ENCODE measurements around the gene PREX1. TPM values are rescaled to one million over a fixed set of nuclear protein-coding genes. Genes with fewer than 3 reads are reported as not detected.

The PREX1 gene
- total RNA-seq, 1 donor from 2014 or later, result 66.0 TPM

- DNase-seq (peak; percentile 21), ATAC-seq (no peak)
- no peak for TF ChIP-seq CTCF (IDR thresholded peaks at IDR 0.05)
- H3K36me3 ChIP-seq, result no peaks in the 10 kb centered on the region
- peaks cover 16% of the 10 kb centered on the region for H3K27me3 ChIP-seq
- H3K27ac ChIP-seq, result no peak overlapping the region
- intact Hi-C loops (cut with DNase I), result no loop called here
- no peaks in the 10 kb centered on the region for H3K4me1 ChIP-seq
- H3K9me3 ChIP-seq, result no peaks in the 10 kb centered on the region
- H3K4me3 ChIP-seq, result no peak overlapping the region
These were observed 222.9 kb downstream of the PREX1 start for GRCh38 chr20:48604936-48605335.

- intact Hi-C loops (cut with DNase I), result no loop called here
- no peak for TF ChIP-seq CTCF (IDR thresholded peaks at IDR 0.05)
- Histone ChIP-seq H3K9me3 (no peaks in the 10 kb centered on the region), H3K4me1 (no peaks in the 10 kb centered on the region), H3K27ac (no peak overlapping the region), H3K4me3 (no peak overlapping the region), H3K36me3 (no peaks in the 10 kb centered on the region), H3K27me3 (peaks cover 16% of the 10 kb centered on the region)
- DNase-seq (peak; percentile 50), ATAC-seq (no peak)
These were observed 223.4 kb downstream of the PREX1 start for GRCh38 chr20:48604426-48604825.

- Histone ChIP-seq H3K27ac (no peak overlapping the region), H3K36me3 (no peaks in the 10 kb centered on the region), H3K9me3 (no peaks in the 10 kb centered on the region), H3K4me1 (no peaks in the 10 kb centered on the region), H3K4me3 (no peak overlapping the region), H3K27me3 (peaks cover 16% of the 10 kb centered on the region)
- peak; percentile 53 for DNase-seq
- intact Hi-C loops (cut with DNase I), result no loop called here
- ATAC-seq, result no peak
- TF ChIP-seq CTCF (IDR thresholded peaks at IDR 0.05), result no peak
These were observed 223.9 kb downstream of the PREX1 start for GRCh38 chr20:48603819-48604405.

GRCh38 chr20:48603116-48603818, 224.5 kb downstream of the PREX1 start:
- Histone ChIP-seq H3K36me3 (no peaks in the 10 kb centered on the region), H3K9me3 (no peaks in the 10 kb centered on the region), H3K4me1 (no peaks in the 10 kb centered on the region), H3K4me3 (no peak overlapping the region), H3K27me3 (peaks cover 16% of the 10 kb centered on the region), H3K27ac (no peak overlapping the region)
- peak; percentile 48 for DNase-seq
- intact Hi-C loops (cut with DNase I), result no loop called here
- no peak for TF ChIP-seq CTCF (IDR thresholded peaks at IDR 0.05)
- no peak for ATAC-seq

- H3K4me1 ChIP-seq, result no peaks in the 10 kb centered on the region
- no peaks in the 10 kb centered on the region for H3K9me3 ChIP-seq
- no peaks in the 10 kb centered on the region for H3K36me3 ChIP-seq
- no peak overlapping the region for H3K27ac ChIP-seq
- no peak overlapping the region for H3K4me3 ChIP-seq
- no peak for ATAC-seq
- no peak for TF ChIP-seq CTCF (IDR thresholded peaks at IDR 0.05)
- peaks cover 16% of the 10 kb centered on the region for H3K27me3 ChIP-seq
- no peak for DNase-seq
- intact Hi-C loops (cut with DNase I), result no loop called here
These were observed 226.0 kb downstream of the PREX1 start for GRCh38 chr20:48601798-48602197.

All from upper lobe of right lung (tissue), 1 donor.